GM12892 (cell line): ENCODE results near the gene KIF3B.

Source experiments
- POLR2A ChIP-seq: IDR thresholded peaks from 2 replicates; pipeline ENCODE4 v1.6.1; 2011; ENCODE audit warnings: low read depth, low read length, control low read depth
- POLR2AphosphoS5 ChIP-seq: IDR thresholded peaks from 2 replicates; pipeline ENCODE4 v1.6.1; 2011; ENCODE audit warnings: low read depth, low read length, control low read depth
- TAF1 ChIP-seq: IDR thresholded peaks from 2 replicates; pipeline ENCODE4 v1.6.1; 2011; ENCODE audit warnings: low read depth, mild to moderate bottlenecking, control low read depth, low read length, borderline replicate concordance

GRCh38 chr20:32348207-32348606 is 70.8 kb downstream of the KIF3B start:
- no peak for TF ChIP-seq POLR2A
- no peak for TF ChIP-seq POLR2AphosphoS5
- no peak for TF ChIP-seq TAF1
